Endodermal cell (in vitro differentiated cells): ENCODE data around the gene ZFX. TPM values are rescaled to one million over a fixed set of nuclear protein-coding genes. Genes with fewer than 3 reads are reported as not detected.

Source experiments
- DNase-seq: peaks from one replicate; pipeline ENCODE4 v3.0.0-alpha.2; 2017
- H3K27ac ChIP-seq: 2 replicates; pipeline ENCODE4 v1.5.1; 2013; ENCODE audit warnings: mild to moderate bottlenecking, low read depth, low read length, moderate library complexity
- H3K27me3 ChIP-seq: 2 replicates; pipeline ENCODE4 v1.6.1; 2013; ENCODE audit warnings: mild to moderate bottlenecking, low read length, moderate library complexity; ENCODE audit not compliant: insufficient read depth, control insufficient read depth, poor library complexity, severe bottlenecking
- H3K36me3 ChIP-seq: 2 replicates; pipeline ENCODE4 v1.7.0; 2013; ENCODE audit warnings: mild to moderate bottlenecking, low read length, moderate library complexity; ENCODE audit not compliant: control insufficient read depth, insufficient read depth
- H3K4me1 ChIP-seq: one replicate; pipeline ENCODE4 v1.7.0; 2013; ENCODE audit warnings: low read length; ENCODE audit not compliant: control insufficient read depth, insufficient read depth
- H3K4me3 ChIP-seq: 2 replicates; pipeline ENCODE4 v1.5.1; 2013; ENCODE audit warnings: mild to moderate bottlenecking, low read length, moderate library complexity
- H3K9ac ChIP-seq: 2 replicates; pipeline ENCODE4 v1.6.1; 2013; ENCODE audit warnings: mild to moderate bottlenecking, low read length, moderate library complexity; ENCODE audit not compliant: poor library complexity, severe bottlenecking; ENCODE audit errors: extremely low read depth
- H3K9me3 ChIP-seq: 2 replicates; pipeline ENCODE4 v1.6.1; 2013; ENCODE audit warnings: mild to moderate bottlenecking, low read length, moderate library complexity; ENCODE audit not compliant: control insufficient read depth
- H3K27ac Mint-ChIP-seq: 2 replicates; pipeline ENCODE4 v1.8.0; 2020; ENCODE audit warnings: mixed read lengths
- H3K27me3 Mint-ChIP-seq: 2 replicates; pipeline ENCODE4 v1.8.0; 2021; ENCODE audit warnings: mild to moderate bottlenecking, mixed read lengths; ENCODE audit not compliant: insufficient read depth
- H3K36me3 Mint-ChIP-seq: 2 replicates; pipeline ENCODE4 v1.8.0; 2020; ENCODE audit warnings: low read depth, mixed read lengths
- H3K4me1 Mint-ChIP-seq: 2 replicates; pipeline ENCODE4 v1.8.0; 2020; ENCODE audit warnings: mixed read lengths
- H3K4me3 Mint-ChIP-seq: 2 replicates; pipeline ENCODE4 v1.8.0; 2020; ENCODE audit warnings: mild to moderate bottlenecking, moderate library complexity, mixed read lengths
- H3K9me3 Mint-ChIP-seq: 2 replicates; pipeline ENCODE4 v1.8.0; 2020; ENCODE audit warnings: mild to moderate bottlenecking, mixed read lengths
- WGBS, 2 experiments: methylation state at CpG; one replicate each; pipeline versions ENCODE4 v1.1.5 to v1.1.7; 2013; ENCODE audit warnings: missing lambda C conversion rate in 2 of 2, mixed read lengths in 1 of 2; ENCODE audit not compliant: insufficient coverage in 1 of 2, insufficient read length in 1 of 2; 5-methylcytosine and 5-hydroxymethylcytosine counted together
- total RNA-seq, 2 donors: library from RNA; stranded (reverse); fragmentation: NEBNext Ultra II Directional in 1 of 2; extraction: Animal tissue kit (Norgen Biotek cat#: 25700) in 1 of 2; gene quantifications; 2 replicates in 1 of 2; 3 replicates in 1 of 2; pipeline ENCODE4 v1.2.1, GENCODE V29; 2021
- TF ChIP-seq, protein P1 (sequence below): fragments of 200-600 bp; sonication (generic); conservative IDR thresholded peaks from 2 replicates; pipeline ENCODE4 v1.5.0; 2021; ENCODE audit warnings: antibody characterized with exemption, mild to moderate bottlenecking

ZFX gene
- total RNA-seq, 2 donors from 2014 or later: 20.3 to 51.0 TPM

DNA sequence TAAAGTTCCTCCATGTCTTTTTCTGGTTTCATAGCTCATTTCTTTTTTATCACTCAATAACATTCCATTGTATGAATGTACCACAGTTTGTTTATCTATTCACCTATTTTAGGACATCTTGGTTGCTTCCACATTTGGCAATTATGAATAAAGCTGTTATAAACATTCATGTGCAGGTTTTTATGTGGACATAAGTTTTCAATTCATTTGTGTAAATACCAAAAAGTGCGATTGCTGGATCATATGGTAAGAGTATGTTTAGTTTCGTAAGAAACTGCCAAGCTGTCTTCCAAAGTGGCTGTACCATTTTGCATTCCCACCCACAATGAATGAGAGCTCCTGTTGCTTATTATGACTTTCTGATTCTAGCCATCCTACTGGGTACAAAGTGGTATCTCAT lies 36.3 kb upstream of the ZFX start:
- H3K4me1 Mint-ChIP-seq: no peaks in the 10 kb centered on the region
- 85 to 100% methylated on average over 1 to 2 of the region's 2 CpGs for WGBS, 2 experiments
- H3K27me3 Mint-ChIP-seq: peaks cover 3% of the 10 kb centered on the region
- no peaks in the 10 kb centered on the region for H3K27me3 ChIP-seq
- no peak overlapping the region for H3K9ac ChIP-seq
- no peak overlapping the region for H3K4me3 ChIP-seq
- TF ChIP-seq, protein P1, sequence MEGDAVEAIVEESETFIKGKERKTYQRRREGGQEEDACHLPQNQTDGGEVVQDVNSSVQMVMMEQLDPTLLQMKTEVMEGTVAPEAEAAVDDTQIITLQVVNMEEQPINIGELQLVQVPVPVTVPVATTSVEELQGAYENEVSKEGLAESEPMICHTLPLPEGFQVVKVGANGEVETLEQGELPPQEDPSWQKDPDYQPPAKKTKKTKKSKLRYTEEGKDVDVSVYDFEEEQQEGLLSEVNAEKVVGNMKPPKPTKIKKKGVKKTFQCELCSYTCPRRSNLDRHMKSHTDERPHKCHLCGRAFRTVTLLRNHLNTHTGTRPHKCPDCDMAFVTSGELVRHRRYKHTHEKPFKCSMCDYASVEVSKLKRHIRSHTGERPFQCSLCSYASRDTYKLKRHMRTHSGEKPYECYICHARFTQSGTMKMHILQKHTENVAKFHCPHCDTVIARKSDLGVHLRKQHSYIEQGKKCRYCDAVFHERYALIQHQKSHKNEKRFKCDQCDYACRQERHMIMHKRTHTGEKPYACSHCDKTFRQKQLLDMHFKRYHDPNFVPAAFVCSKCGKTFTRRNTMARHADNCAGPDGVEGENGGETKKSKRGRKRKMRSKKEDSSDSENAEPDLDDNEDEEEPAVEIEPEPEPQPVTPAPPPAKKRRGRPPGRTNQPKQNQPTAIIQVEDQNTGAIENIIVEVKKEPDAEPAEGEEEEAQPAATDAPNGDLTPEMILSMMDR: no peak
- H3K4me1 ChIP-seq: no peaks in the 10 kb centered on the region
- H3K4me3 Mint-ChIP-seq: no peak overlapping the region
- DNase-seq: no peak
- no peaks in the 10 kb centered on the region for H3K9me3 Mint-ChIP-seq
- H3K27ac ChIP-seq: no peak overlapping the region
- no peaks in the 10 kb centered on the region for H3K36me3 ChIP-seq
- no peaks in the 10 kb centered on the region for H3K36me3 Mint-ChIP-seq
- H3K9me3 ChIP-seq: no peaks in the 10 kb centered on the region
- H3K27ac Mint-ChIP-seq: no peak overlapping the region

DNA sequence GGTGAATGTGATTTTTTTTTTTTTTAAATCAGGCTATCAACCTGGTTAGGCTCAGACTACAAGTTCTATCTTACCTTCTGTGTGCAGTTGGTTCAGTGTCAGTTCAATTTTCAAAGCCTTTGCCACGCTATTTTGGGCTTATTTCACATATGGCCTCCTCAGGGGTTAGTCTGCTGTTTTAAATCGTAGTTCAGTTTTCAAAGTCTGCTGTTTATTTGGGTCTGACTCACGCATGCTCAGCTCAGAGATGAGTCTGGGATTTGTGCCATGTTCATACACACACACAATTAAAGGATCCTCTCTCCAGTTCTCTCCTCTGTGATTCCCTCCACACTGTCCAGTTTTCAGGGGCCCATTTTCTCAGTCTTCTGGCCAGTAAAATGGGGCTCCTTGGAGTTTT lies 32.3 kb upstream of the ZFX start:
- Mint-ChIP-seq H3K36me3 (no peaks in the 10 kb centered on the region), H3K27me3 (peaks cover 13% of the 10 kb centered on the region), H3K4me1 (no peaks in the 10 kb centered on the region), H3K27ac (no peak overlapping the region), H3K4me3 (no peak overlapping the region), H3K9me3 (no peaks in the 10 kb centered on the region)
- 88 to 100% methylated on average over 1 to 3 of the region's 3 CpGs for WGBS, 2 experiments
- H3K9ac ChIP-seq: no peak overlapping the region
- no peak overlapping the region for H3K27ac ChIP-seq
- no peak for DNase-seq
- H3K9me3 ChIP-seq: no peaks in the 10 kb centered on the region
- H3K4me1 ChIP-seq: no peaks in the 10 kb centered on the region
- TF ChIP-seq, protein P1: no peak
- no peak overlapping the region for H3K4me3 ChIP-seq
- no peaks in the 10 kb centered on the region for H3K27me3 ChIP-seq
- H3K36me3 ChIP-seq: no peaks in the 10 kb centered on the region

DNA sequence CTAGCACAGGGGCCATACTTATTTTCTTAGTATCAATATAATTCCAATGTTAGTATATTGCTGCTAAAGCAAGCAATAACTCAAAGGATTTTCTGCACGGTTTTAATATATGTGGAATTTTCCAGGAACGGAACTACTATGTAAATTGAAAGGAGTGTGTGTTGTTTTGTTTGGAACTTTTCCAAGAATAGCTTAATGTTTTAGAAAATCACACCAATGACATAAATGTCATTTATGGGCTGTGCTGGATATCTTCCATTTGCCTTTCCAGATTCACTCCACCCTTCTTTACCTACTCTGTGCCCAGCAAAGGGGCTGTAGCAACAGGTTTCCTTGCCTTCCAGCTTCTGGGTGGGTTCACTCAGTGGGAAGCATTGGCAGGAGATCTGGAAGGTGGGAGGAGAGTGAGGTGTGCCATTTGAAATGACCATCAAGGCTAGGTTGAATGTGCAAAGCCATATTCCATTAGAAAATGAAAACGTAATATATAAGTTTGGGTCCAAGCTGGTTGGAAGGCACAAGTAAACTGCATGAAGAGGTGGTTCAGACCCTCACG lies 25.2 kb upstream of the ZFX start:
- no peaks in the 10 kb centered on the region for H3K27me3 ChIP-seq
- no peaks in the 10 kb centered on the region for H3K4me1 ChIP-seq
- no peaks in the 10 kb centered on the region for H3K9me3 ChIP-seq
- WGBS, 2 experiments: 100% methylated on average over 1 to 3 of the region's 4 CpGs
- no peak overlapping the region for H3K4me3 ChIP-seq
- H3K36me3 ChIP-seq: no peaks in the 10 kb centered on the region
- TF ChIP-seq, protein P1: no peak
- no peak for DNase-seq
- no peak overlapping the region for H3K27ac ChIP-seq
- Mint-ChIP-seq H3K9me3 (no peaks in the 10 kb centered on the region), H3K27me3 (peaks cover 65% of the 10 kb centered on the region), H3K36me3 (no peaks in the 10 kb centered on the region), H3K4me3 (no peak overlapping the region), H3K27ac (no peak overlapping the region), H3K4me1 (peaks cover 12% of the 10 kb centered on the region)
- no peak overlapping the region for H3K9ac ChIP-seq
